ENCODE data around the gene GNAI3.
A peak's percentile ranks its signal among the peaks of the same experiment; 100 is the strongest.

Gene GNAI3

DNA sequence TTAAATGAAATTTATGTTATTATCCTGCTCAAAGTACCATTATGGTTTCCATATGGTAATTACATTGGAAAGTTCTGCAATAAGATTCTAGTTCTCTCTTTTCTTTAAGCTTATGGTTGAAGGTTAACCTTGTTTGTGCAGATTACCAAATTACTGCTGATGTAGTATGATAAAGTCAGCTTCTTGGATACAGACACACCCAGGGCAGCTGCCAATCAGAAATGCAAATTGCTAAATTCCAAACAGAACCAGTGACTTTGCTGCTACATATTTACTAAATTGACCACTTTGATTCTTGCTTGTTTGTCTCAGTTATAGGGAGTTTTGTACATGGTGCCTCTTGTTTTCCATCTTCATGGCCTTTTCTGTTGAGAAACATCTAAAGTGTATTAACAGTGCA lies 44.5 kb downstream of the GNAI3 start:
- no peak for DNase-seq (ENCODE audit: low read depth in 3 of 3, low spot score in 1 of 3)

DNA sequence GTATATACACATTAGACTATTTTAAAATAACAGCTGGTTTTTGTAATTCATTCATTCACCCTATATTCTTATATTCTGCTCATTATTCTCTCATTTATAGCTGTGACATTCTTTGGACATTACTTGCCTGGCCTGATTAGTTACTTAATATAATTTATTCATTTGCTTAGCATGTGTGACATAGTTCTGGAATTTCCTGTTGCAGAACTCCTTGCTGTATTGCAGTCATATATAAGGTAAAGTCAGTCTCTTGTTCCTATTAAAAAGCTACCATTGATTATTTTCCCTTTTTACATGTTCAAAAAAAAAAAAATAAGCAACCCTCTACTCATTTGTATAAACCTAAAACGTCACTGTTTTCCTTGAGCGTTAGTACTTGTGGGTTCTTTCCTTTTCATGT lies 47.1 kb downstream of the GNAI3 start:
- DNase-seq (ENCODE audit: low read depth in 3 of 3, low spot score in 1 of 3) = no peak

- DNase-seq (ENCODE audit: low read depth in 3 of 3, low spot score in 1 of 3) = no peak
Measured at GRCh38 chr1:109598156-109598555, 49.7 kb downstream of the GNAI3 start.

- DNase-seq (ENCODE audit: low read depth in 3 of 3, low spot score in 1 of 3) = no peak
Measured at GRCh38 chr1:109598655-109599054, 50.2 kb downstream of the GNAI3 start.

GRCh38 chr1:109603229-109603628 lies 54.8 kb downstream of the GNAI3 start:
- no peak for DNase-seq (ENCODE audit: low read depth in 3 of 3, low spot score in 1 of 3)

DNA sequence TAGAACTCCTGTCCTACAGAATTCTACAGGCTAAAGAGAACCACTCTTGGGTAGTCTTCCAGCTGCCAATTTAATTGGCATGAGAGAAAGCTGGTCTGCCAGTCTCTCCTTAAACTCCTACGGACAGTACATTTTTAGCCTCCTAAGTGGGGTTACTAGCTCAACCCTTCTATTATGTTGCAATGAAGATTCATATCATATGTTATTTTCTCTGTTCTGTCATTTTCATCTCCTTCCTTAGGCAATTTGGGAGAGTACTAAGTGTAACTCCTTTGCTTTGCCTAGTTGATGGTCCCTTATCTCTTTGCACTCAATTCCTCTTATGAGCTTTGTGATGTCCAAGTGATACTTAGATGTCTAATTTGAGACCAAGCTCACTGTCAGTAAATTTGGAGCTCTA lies 57.0 kb downstream of the GNAI3 start:
- no peak for DNase-seq (ENCODE audit: low read depth in 3 of 3, low spot score in 1 of 3)

GRCh38 chr1:109609881-109610280 lies 61.5 kb downstream of the GNAI3 start:
- DNase-seq (ENCODE audit: low read depth in 3 of 3, low spot score in 1 of 3) = no peak

GRCh38 chr1:109610609-109611307 lies 62.3 kb downstream of the GNAI3 start:
- DNase-seq (ENCODE audit: low read depth in 3 of 3, low spot score in 1 of 3) = no peak

DNA sequence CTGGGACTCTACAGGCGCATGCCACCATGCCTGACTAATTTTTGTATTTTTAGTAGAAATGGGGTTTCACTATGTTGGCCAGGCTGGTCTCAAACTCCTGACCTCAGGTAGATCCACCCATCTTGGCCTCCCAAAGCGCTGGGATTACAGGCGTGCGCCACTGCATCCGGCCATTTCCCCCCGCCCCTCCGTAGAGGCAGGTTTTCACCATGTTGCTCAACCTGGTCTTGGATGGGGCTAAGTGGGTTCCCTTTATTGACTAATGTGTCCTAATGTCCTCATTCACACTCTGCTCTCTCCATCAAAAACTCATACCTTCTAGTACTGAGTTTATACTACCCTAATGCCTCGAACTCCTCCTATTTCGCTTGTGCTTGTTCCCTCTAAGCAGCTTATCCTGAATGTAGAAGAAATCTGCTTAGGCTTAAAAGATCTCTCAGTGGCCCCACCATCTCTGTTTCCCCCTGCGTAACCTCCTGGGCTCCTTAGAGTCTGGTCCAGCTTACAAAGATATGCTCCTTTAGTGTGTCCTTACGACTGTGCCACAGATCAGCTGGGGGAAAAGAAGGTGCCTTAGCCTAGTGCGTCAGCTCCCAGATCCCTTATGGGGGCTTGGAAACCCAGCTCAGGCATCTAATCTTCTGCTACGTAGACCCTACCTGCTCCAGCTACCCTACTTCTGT lies 63.0 kb downstream of the GNAI3 start:
- DNase-seq (ENCODE audit: low read depth in 3 of 3, low spot score in 1 of 3) = no peak

DNA sequence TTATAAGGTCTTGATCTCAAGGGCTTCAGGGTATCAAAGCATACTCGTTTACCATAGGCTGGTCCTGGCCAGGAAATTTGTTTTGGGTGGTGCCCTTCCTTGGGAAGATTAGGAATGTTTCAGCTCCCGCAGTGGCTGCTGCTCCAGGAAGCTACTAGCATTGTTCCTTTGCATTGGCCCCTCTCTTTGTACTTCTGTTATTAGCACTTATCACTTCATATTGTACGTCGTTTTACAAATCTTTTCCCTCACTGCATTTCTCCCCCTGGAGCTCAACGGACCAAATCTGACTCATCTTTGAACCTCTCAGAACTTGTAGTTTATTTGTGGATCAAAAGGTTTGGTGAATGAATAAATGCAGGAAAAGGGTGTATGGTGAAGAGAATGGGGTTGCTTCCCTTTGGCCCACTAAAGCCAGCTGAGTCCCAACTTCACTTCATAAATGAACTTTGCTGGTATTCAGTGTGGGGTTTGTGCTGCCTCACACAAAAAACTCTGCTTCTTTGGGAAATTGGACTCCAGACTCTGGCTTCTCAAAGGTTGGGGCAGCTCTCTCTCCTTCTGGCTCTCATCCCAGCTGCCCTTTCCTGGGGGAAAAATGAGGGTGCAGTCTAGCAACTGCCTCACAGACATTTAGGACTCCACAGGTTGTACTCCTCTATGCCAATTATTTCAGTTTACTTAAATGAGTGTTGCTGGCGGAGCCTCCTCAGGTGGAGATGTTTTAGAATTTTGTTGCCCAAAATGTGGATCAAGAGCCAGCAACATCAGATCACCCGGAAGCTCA lies 65.1 kb downstream of the GNAI3 start:
- no peak for DNase-seq (ENCODE audit: low read depth in 3 of 3, low spot score in 1 of 3)

- DNase-seq (ENCODE audit: low read depth in 3 of 3, low spot score in 1 of 3) = no peak
Measured at GRCh38 chr1:109615879-109616278, 67.5 kb downstream of the GNAI3 start.

- no peak for DNase-seq (ENCODE audit: low read depth in 3 of 3, low spot score in 1 of 3)
Measured at GRCh38 chr1:109616391-109616790, 68.0 kb downstream of the GNAI3 start.

DNA sequence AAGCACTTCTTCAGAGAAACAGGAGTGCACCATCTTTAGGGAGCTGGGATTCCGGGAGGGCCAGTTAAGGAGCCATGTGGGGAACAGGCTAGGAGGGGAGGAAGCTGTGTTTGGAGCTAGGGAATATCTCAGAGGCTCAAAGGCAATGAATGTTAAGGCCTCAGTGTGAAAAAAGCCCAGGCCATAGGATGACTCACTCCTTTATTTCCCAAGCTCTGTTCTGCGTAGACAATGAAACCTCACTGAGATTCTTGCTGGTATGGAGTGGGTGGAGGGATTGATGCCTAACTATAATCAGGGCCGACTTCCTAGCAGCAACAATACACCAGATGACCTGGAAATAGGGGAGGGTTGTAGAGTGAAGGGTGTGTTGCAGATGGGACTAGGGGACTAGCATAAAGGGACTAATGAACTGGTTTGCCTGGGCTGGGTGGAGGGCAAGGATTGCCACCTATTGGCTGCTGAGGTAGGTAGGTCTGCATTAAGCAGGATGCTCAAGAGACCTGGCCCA lies 68.9 kb downstream of the GNAI3 start:
- DNase-seq (ENCODE audit: low read depth in 3 of 3, low spot score in 1 of 3) = no peak

GRCh38 chr1:109618661-109619575 lies 70.5 kb downstream of the GNAI3 start:
- DNase-seq (ENCODE audit: low read depth in 3 of 3, low spot score in 1 of 3) = no peak

GRCh38 chr1:109619576-109620400 lies 71.4 kb downstream of the GNAI3 start, which contains the start of the genes AMPD2 and GNAT2:
TSS of gene AMPD2 (plus strand) at chr1:109619837. CDS start at chr1:109621176, 1,339 bp downstream.
TSS of gene GNAT2 (minus strand) at chr1:109619616. CDS start at chr1:109612870, 6,746 bp downstream.
- peak in 2 of 3 donors; percentile 38 to 65 for DNase-seq (ENCODE audit: low read depth in 3 of 3, low spot score in 1 of 3)

DNA sequence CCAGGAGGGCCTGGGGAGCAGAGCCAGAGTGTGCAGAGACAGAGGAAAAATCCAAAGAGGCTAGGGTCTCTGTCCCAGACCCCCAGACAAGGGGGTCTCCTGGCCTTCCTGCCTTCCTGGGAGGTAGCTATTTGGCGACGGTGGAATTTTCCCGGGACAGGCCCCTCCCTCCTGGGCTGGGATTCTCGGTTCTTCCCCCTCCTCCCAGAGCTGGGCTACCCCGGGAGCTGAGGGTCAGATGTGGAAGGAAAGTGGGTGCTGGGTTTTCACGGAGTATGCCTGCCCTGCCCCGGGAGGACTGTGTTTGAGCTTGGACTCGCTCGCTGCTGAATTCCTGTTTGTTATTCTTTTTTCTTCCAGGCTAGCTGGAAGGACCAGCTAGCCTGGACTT lies 72.0 kb downstream of the GNAI3 start:
- no peak for DNase-seq (ENCODE audit: low read depth in 3 of 3, low spot score in 1 of 3)

- peak; percentile 86 to 94 (median 88) for DNase-seq (ENCODE audit: low read depth in 3 of 3, low spot score in 1 of 3)
Measured at GRCh38 chr1:109620841-109621286, 72.4 kb downstream of the GNAI3 start.

DNA sequence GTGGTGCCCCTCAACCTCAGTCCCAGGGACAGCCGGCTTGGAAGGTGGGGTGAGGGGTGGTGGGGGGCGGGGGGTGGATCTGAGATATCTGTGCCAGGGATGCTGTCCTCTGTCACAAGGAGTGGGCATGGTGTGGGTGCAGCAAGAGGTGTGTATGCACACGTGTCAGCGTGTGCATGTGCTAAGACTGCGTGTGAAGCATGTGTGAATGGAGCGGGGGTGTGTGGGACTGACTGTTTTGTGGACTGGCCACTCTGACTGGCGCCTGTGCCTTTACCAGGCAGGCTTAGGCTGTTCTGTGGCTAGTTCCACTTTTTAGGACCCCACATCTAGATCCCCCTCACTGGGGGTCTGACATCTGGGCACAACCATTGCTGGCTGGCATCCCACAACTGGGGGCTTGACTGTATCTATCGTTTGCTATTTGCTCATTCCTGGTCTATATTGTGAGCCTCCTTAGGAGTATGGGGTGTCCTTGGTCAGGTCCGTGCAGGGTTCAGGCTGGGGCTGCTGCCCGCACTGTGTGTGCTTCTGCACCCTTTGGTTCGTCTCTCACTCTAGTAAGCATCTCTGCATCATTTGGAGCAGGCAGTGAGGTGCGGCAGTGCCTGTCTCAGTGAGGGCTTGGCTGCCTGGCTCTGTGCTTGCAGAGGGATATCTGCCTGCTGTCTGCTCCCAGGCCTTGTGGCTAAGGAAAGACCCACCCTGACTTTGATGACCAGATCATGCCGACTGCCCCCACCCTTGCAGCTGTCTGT lies 73.1 kb downstream of the GNAI3 start:
- DNase-seq (ENCODE audit: low read depth in 3 of 3, low spot score in 1 of 3) = no peak

Data from stimulated activated CD4-positive, alpha-beta T cell treated with anti-CD3 and anti-CD28 coated beads, TNF-alpha, amount 100 ng/mL, for 1 hour (primary cell).